Large intestine (tissue), 3 donors: ENCODE measurements around the gene TCF7L2. TPM values are rescaled to one million over a fixed set of nuclear protein-coding genes. Genes with fewer than 3 reads are reported as not detected.

ENCODE experiments used
- DNase-seq, 2 donors: peaks; one replicate each; pipeline versions ENCODE4 v3.0.0 to v3.0.0-alpha.2; 2013
- H3K27ac ChIP-seq: one replicate; pipeline ENCODE4 v1.5.1; 2013; ENCODE audit warnings: low read length
- H3K27me3 ChIP-seq: 2 replicates; pipeline ENCODE4 v1.6.1; 2013; ENCODE audit warnings: low read length; ENCODE audit not compliant: control insufficient read depth, insufficient read depth
- H3K36me3 ChIP-seq: 2 replicates; pipeline ENCODE4 v1.6.1; 2013; ENCODE audit warnings: low read length; ENCODE audit not compliant: control insufficient read depth, insufficient read depth
- H3K4me1 ChIP-seq: one replicate; pipeline ENCODE4 v1.6.1; 2013; ENCODE audit warnings: low read length; ENCODE audit not compliant: control insufficient read depth, insufficient read depth
- H3K4me3 ChIP-seq: one replicate; pipeline ENCODE4 v1.5.1; 2013; ENCODE audit warnings: low read length
- H3K9me3 ChIP-seq: one replicate; pipeline ENCODE4 v1.6.1; 2013; ENCODE audit warnings: mild to moderate bottlenecking, low read depth, low read length, moderate library complexity; ENCODE audit not compliant: control insufficient read depth
- WGBS: methylation state at CpG from one replicate; pipeline ENCODE4 v1.1.5; 2013; ENCODE audit warnings: low lambda C conversion rate; ENCODE audit not compliant: insufficient coverage; 5-methylcytosine and 5-hydroxymethylcytosine counted together
- polyA plus RNA-seq: library from polyadenylated mRNA; unstranded; fragments of 120-200 nt; gene quantifications from one replicate; pipeline ENCODE4 v1.2.1, GENCODE V29; 2013

TCF7L2 gene
- polyA plus RNA-seq, 1 donor = 48.2 TPM

- H3K4me3 ChIP-seq = no peak overlapping the region
- 80% methylated on average over 1 of the region's 4 CpGs for WGBS
- DNase-seq = no peak
- no peak overlapping the region for H3K27ac ChIP-seq
- no peaks in the 10 kb centered on the region for H3K4me1 ChIP-seq
- peaks cover 49% of the 10 kb centered on the region for H3K36me3 ChIP-seq
- H3K9me3 ChIP-seq = no peaks in the 10 kb centered on the region
- H3K27me3 ChIP-seq = no peaks in the 10 kb centered on the region
Observed at GRCh38 chr10:113138937-113139585, 189.0 kb downstream of the TCF7L2 start.

DNA sequence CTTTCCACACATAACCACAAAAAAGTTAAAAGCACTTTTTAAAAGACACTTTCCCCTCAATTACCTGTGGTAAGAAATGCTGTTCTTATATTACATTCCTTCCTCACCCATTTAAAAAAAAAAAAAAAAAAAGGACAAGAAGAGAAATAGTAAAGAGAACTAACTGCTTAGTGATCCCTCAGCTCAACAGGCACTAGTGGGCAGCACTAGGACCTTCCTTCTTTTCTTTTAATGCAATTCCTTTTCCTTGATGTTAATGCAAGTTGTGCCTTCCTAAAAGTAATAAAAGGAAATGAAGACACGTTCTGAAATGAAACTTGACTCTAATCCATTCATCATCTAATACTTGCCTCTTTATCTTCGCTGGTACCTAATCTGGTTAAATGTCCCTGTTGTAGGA, 189.7 kb downstream of the TCF7L2 start:
- H3K36me3 ChIP-seq = peaks cover 51% of the 10 kb centered on the region
- no peak for DNase-seq
- no peaks in the 10 kb centered on the region for H3K27me3 ChIP-seq
- no peaks in the 10 kb centered on the region for H3K9me3 ChIP-seq
- whole genome bisulfite sequencing = no CpG with 5 or more reads among the region's 2 CpGs
- no peak overlapping the region for H3K27ac ChIP-seq
- no peak overlapping the region for H3K4me3 ChIP-seq
- no peaks in the 10 kb centered on the region for H3K4me1 ChIP-seq

GRCh38 chr10:113140143-113141011, 190.3 kb downstream of the TCF7L2 start:
- no peak for DNase-seq
- Histone ChIP-seq H3K36me3 (peaks cover 49% of the 10 kb centered on the region), H3K4me1 (no peaks in the 10 kb centered on the region), H3K27ac (no peak overlapping the region), H3K9me3 (no peaks in the 10 kb centered on the region), H3K4me3 (no peak overlapping the region), H3K27me3 (no peaks in the 10 kb centered on the region)
- WGBS = no CpG with 5 or more reads among the region's 10 CpGs

GRCh38 chr10:113142601-113143362, 192.7 kb downstream of the TCF7L2 start:
- Histone ChIP-seq H3K9me3 (no peaks in the 10 kb centered on the region), H3K27ac (no peak overlapping the region), H3K4me3 (no peak overlapping the region), H3K4me1 (no peaks in the 10 kb centered on the region), H3K36me3 (peaks cover 62% of the 10 kb centered on the region), H3K27me3 (no peaks in the 10 kb centered on the region)
- WGBS = 88% methylated on average over 4 of the region's 22 CpGs
- no peak for DNase-seq

DNA sequence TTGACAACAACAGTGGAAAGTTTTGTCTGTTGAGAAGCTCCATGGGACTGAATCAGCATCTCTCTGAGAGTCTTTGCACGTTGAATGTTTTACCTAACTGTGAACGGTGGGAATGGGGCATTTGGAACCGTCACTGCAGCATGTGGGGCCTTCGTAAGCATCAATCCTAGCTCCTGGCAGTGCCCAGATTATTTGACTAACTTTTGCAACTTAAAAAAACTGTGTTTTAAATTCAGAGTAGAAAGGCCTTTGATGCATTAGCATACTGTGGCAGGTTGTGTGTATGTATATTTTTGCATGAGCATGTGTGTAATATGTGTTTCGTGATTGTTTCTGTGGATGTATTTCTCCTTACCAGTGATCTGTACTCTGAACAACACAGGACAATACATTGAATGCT, 194.5 kb downstream of the TCF7L2 start:
- Histone ChIP-seq H3K27me3 (no peaks in the 10 kb centered on the region), H3K4me3 (no peak overlapping the region), H3K27ac (no peak overlapping the region), H3K9me3 (no peaks in the 10 kb centered on the region), H3K36me3 (peaks cover 76% of the 10 kb centered on the region), H3K4me1 (no peaks in the 10 kb centered on the region)
- WGBS = 96% methylated on average over 4 of the region's 5 CpGs
- DNase-seq = no peak

DNA sequence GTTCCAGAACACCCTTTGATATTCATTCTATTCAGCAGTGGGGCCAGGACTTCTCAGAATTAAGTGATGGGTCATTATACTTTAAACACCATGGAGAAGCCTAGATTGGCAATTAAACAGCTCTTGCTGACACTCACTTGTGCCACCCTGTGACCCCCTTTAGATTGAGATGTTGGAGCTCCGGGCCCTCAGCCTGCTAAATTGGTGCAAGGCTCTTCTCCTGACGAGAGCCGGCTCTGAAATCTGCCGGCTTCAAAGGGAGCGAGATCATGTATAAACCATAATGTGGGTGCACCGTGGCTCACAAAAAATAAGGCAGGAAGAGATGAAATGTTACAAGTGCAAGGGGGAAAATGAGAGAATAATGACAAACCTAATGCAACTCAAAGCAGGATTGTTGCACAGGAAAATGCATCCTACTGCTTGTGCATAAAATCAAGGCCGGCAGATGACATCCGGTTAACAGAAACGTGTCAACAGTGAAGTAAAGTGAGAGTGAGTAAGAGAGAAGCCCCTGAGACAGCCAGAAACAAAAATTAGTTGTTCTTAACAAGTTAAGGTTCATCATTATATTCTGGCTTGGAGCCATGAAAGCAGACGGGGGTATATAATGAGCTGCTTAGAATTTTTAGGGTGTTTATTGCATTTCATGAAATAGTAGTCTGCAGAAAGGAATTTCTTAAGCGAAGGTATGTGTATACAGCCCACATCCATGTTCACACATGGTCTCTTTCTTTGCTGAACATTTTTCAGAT, 198.2 kb downstream of the TCF7L2 start:
- Histone ChIP-seq H3K27ac (no peak overlapping the region), H3K36me3 (peaks cover 82% of the 10 kb centered on the region), H3K27me3 (no peaks in the 10 kb centered on the region), H3K4me3 (no peak overlapping the region), H3K9me3 (no peaks in the 10 kb centered on the region), H3K4me1 (no peaks in the 10 kb centered on the region)
- WGBS = 83% methylated on average over 5 of the region's 11 CpGs
- DNase-seq = no peak

DNA sequence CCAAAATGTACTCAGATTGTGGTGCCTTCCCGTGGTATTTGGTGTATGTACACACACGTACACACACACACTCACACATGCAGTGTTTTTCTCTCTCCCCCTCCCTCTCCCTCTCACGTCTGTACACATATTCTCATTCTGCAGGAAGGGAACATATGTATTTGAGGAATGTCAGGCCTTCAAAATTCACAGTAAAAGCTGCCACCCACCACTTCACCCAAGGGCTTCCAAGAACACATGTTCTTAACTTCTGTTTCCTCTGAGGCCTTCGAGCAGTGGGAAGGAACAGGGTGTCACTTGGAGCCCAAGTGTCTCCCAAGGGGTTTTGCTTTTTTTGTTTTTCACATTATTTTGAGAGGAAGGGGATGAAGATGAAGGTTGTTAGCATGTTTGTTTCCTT, 198.9 kb downstream of the TCF7L2 start:
- Histone ChIP-seq H3K27ac (no peak overlapping the region), H3K36me3 (peaks cover 83% of the 10 kb centered on the region), H3K27me3 (no peaks in the 10 kb centered on the region), H3K4me1 (no peaks in the 10 kb centered on the region), H3K4me3 (no peak overlapping the region), H3K9me3 (peaks cover 1% of the 10 kb centered on the region)
- WGBS = no CpG with 5 or more reads among the region's 4 CpGs
- DNase-seq = no peak

DNA sequence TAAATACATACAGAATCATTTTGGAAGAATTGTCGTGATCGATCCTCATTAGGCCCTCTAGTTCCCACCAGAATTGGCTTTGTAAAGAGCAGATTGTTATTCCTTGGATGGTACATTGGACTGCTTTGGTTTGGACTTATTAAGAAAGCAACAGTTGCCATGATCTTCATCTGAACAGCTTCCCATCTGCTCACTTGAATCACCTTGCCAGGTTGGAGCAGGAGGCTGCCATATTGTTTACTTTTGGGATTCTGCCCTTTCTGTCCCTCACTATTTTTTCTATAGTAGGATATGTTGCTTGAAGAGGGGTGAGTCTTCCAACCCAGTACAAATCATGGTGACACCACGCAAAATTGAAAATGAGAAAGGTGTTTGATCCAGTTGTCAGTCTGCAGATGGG, 199.6 kb downstream of the TCF7L2 start:
- H3K4me3 ChIP-seq = no peak overlapping the region
- no CpG with 5 or more reads among the region's 3 CpGs for WGBS
- H3K27me3 ChIP-seq = no peaks in the 10 kb centered on the region
- H3K9me3 ChIP-seq = peaks cover 3% of the 10 kb centered on the region
- H3K36me3 ChIP-seq = peaks cover 83% of the 10 kb centered on the region
- H3K4me1 ChIP-seq = no peaks in the 10 kb centered on the region
- H3K27ac ChIP-seq = no peak overlapping the region
- no peak for DNase-seq

DNA sequence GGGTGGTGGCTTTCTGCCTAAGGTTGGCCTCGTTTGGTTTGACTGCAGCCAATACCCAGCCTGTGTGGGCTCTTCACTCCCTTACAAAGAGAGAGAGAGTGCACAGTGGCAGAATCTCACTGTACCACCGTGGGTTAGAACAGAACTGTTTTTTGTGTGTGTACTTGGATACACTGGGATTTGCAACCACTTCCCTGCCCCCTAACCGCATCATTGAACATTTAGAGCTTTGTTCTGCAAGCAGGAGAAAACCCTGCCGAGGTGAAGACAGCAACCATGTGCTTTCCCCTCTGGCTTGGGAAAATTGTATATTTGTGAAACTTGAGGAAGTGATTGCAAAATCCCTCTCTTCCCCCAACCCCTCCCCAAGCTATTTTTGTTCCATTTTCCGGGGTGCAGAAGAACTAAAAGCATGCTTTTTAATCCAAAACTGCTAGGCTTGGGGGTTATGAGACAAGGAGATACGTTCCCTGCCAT, 201.2 kb downstream of the TCF7L2 start:
- H3K36me3 ChIP-seq = peaks cover 88% of the 10 kb centered on the region
- DNase-seq = no peak
- WGBS = no CpG with 5 or more reads among the region's 6 CpGs
- no peak overlapping the region for H3K4me3 ChIP-seq
- H3K27me3 ChIP-seq = no peaks in the 10 kb centered on the region
- H3K27ac ChIP-seq = no peak overlapping the region
- H3K4me1 ChIP-seq = no peaks in the 10 kb centered on the region
- H3K9me3 ChIP-seq = peaks cover 3% of the 10 kb centered on the region
